ENCODE data around the gene APOL3.
"Not testable (repeated sequence)": the region's sequence is repeated elsewhere in the genome, so short reads cannot be mapped to it uniquely, and the experiment has no call there.

The APOL3 gene

DNA sequence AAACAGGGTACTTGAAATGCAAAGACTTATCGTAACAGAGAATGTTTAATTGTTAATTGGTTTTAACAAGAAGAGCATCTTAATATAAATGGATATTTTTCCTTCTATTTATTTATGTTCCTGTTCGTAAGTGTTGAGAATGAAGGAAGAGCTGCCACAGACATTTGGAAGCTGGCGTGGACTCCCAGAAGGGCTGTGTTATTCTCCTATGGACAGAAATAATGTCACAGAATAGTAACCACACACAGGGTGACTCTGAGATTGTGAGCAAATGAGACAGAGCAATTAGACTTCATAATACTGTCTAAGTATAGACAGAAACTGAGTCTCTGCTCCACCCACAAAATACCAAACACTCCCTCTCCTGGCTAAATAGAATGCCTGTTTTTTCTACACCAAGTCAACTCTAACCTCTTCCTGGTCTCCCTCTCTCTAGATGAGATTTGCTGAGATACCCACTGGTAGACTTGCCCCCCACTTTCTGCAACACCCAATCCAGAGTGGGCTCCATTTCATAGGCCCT is 6.1 kb downstream of the APOL3 start:
- in situ Hi-C loops (cut with HindIII; ENCODE audit: low pct_ligation_motif_present, low sequenced_read_pairs): loop anchor here (25.0 kb wide), 1 partner anchor 108 kb away; the partner anchor contains the start of gene APOL1
- H3K27ac ChIP-seq: no peak overlapping the region
- H3K4me3 ChIP-seq (ENCODE audit: low read depth, low read length): no peak overlapping the region
- no peak for DNase-seq
- H3K27me3 ChIP-seq (replicated peaks): no peaks in the 10 kb centered on the region
- no peaks in the 10 kb centered on the region for H3K36me3 ChIP-seq (replicated peaks)
- TF ChIP-seq, protein P1, sequence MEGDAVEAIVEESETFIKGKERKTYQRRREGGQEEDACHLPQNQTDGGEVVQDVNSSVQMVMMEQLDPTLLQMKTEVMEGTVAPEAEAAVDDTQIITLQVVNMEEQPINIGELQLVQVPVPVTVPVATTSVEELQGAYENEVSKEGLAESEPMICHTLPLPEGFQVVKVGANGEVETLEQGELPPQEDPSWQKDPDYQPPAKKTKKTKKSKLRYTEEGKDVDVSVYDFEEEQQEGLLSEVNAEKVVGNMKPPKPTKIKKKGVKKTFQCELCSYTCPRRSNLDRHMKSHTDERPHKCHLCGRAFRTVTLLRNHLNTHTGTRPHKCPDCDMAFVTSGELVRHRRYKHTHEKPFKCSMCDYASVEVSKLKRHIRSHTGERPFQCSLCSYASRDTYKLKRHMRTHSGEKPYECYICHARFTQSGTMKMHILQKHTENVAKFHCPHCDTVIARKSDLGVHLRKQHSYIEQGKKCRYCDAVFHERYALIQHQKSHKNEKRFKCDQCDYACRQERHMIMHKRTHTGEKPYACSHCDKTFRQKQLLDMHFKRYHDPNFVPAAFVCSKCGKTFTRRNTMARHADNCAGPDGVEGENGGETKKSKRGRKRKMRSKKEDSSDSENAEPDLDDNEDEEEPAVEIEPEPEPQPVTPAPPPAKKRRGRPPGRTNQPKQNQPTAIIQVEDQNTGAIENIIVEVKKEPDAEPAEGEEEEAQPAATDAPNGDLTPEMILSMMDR (IDR thresholded peaks at IDR 0.05; ENCODE audit: low read depth, low read length, missing control alignments): no peak

DNA sequence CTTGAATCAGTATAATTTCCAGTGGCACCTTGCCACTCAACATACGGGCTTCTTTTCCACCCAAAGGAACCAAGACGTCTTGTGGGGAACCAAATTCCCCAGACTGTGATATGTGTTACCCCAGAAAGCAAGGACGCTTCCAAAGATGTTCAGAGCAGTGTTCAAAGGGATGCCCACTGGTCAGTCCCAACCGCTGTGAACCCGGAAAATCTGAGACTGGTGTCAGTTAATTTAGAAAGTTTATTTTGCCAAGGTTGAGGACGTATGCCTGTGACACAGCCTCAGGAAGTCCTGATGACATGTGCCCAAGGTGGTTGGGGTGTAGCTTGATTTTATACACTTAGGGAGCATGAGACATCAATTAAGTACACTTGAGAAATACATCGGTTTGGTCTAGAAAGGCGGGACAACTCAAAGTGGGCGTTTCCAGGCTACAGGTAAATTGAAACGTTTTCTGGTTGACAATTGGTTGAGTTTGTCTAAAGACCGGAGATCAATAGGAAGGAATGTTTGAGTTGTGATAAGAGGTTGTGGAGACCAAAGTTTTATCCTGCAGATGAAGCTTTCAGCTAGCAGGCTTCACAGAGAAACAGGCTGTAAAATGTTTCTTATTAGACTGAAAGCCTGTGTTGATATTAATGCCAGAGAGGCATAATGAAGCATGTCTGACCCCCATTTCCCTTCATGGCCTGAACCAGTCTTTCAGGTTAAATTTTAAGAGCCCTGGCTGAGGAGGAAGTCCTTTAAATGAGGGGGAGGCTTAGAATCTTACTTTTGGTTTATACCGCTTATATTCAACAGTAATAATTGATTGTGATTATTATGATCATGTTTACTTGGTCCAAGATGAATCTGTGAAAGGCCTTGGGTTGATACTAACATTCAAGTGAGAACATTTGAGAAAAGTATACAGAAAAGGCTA is 6.8 kb downstream of the APOL3 start:
- no peak overlapping the region for H3K4me3 ChIP-seq (ENCODE audit: low read depth, low read length)
- no peaks in the 10 kb centered on the region for H3K27me3 ChIP-seq (replicated peaks)
- no peak for DNase-seq
- TF ChIP-seq, protein P1 (IDR thresholded peaks at IDR 0.05; ENCODE audit: low read depth, low read length, missing control alignments): no peak
- H3K36me3 ChIP-seq (replicated peaks): no peaks in the 10 kb centered on the region
- no peak overlapping the region for H3K27ac ChIP-seq
- in situ Hi-C loops (cut with HindIII; ENCODE audit: low pct_ligation_motif_present, low sequenced_read_pairs): loop anchor here (25.0 kb wide), 1 partner anchor 109 kb away; the partner anchor contains the start of gene APOL1

DNA sequence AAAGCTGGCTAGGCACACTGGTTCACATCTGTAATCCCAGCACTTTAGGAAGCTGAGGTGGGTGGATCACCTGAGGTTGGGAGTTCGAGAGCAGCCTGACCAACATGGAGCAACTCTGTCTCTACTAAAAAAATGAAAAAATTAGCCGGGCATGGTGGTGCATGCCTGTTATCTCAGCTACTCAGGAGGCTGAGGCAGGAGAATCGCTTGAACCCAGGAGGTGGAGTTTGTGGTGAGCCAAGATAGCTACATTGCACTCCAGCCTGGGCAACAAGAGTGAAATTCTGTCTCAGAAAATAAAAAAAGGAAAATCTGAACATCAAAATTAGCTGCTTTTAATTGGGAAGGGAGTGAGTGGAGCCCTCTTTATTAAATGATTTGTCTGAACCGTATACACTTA is 7.7 kb downstream of the APOL3 start:
- in situ Hi-C loops (cut with HindIII; ENCODE audit: low pct_ligation_motif_present, low sequenced_read_pairs): loop anchor here (25.0 kb wide), 1 partner anchor 109 kb away; the partner anchor contains the start of gene APOL1
- DNase-seq; H3K4me3 ChIP-seq (ENCODE audit: low read depth, low read length); H3K27ac ChIP-seq; H3K27me3 ChIP-seq (replicated peaks); H3K36me3 ChIP-seq (replicated peaks): not testable (repeated sequence)

DNA sequence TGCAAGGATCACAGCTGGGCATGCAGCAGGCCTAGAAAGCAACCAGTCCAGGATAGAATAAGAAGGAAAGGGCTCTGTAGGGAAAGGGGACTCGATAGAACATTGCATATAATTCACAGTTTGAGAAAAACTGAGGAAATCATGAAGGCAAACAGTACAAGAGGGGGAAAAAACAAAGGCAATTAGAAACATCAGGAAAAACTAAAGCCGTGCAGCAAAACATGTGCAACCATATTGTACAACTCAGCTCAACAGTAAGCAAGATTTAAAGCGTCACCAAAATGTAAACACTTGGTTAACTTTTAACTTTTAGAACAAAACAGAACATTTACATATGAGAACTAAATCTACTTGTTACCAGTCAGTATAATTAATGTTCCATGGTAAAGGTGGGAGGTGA is 8.5 kb downstream of the APOL3 start:
- no peak overlapping the region for H3K27ac ChIP-seq
- H3K27me3 ChIP-seq (replicated peaks): no peaks in the 10 kb centered on the region
- no peaks in the 10 kb centered on the region for H3K36me3 ChIP-seq (replicated peaks)
- no peak overlapping the region for H3K4me3 ChIP-seq (ENCODE audit: low read depth, low read length)
- TF ChIP-seq, protein P1 (IDR thresholded peaks at IDR 0.05; ENCODE audit: low read depth, low read length, missing control alignments): no peak
- DNase-seq: no peak
- in situ Hi-C loops (cut with HindIII; ENCODE audit: low pct_ligation_motif_present, low sequenced_read_pairs): loop anchor here (25.0 kb wide), 1 partner anchor 110 kb away; the partner anchor contains the start of gene APOL1

DNA sequence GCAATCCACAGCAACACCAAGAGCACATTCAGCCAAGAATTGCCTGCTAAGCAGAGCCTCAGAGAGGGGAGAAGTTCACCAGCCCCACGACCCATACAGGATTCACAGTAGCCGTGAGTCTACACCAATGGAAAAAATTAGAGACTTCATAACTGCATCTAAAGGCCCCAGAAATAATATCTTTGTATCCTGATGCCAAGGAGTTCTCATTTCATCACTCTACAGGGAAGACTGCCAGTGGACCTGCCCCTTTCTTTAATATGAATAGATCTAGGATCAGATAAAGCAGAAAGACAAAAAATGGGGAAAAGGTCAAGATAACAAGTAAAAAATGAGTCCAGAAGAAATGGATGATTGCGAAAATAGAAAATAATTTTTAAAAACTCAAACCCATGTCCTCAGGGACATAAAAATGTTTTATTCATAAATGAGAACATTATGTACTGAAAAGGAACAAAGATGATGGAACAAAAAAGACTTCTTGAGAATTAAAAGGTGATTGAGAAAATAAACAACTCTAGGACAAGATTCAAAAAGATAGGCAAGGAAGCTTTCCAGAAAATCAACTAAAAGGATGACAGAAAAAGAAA is 9.5 kb downstream of the APOL3 start:
- H3K4me3 ChIP-seq (ENCODE audit: low read depth, low read length): no peak overlapping the region
- in situ Hi-C loops (cut with HindIII; ENCODE audit: low pct_ligation_motif_present, low sequenced_read_pairs): loop anchor here (25.0 kb wide), 1 partner anchor 111 kb away; the partner anchor contains the start of gene APOL1
- no peak overlapping the region for H3K27ac ChIP-seq
- TF ChIP-seq, protein P1 (IDR thresholded peaks at IDR 0.05; ENCODE audit: low read depth, low read length, missing control alignments): no peak
- H3K27me3 ChIP-seq (replicated peaks): no peaks in the 10 kb centered on the region
- DNase-seq: no peak
- no peaks in the 10 kb centered on the region for H3K36me3 ChIP-seq (replicated peaks)

DNA sequence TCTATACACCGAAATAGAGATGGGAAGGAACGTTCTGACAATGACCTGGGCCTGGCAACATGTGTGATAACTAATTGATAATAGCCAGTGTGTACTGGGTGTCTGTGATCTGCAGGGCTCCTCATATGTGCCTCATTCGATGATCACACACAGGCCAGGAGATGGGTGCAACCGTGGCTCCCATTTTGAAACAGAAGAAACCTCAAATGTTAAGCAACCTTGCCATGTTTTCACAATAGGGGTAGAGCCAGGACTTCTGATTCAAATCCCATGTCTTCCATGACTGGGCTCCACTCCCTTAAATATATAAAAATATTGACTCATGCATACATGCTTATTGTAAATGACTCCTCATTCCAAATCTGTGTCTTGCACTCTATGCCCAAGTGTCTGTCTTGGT is 11.1 kb downstream of the APOL3 start:
- Histone ChIP-seq H3K4me3 (ENCODE audit: low read depth, low read length) (no peak overlapping the region), H3K36me3 (replicated peaks) (no peaks in the 10 kb centered on the region), H3K27ac (no peak overlapping the region), H3K27me3 (replicated peaks) (no peaks in the 10 kb centered on the region)
- TF ChIP-seq, protein P1 (IDR thresholded peaks at IDR 0.05; ENCODE audit: low read depth, low read length, missing control alignments): no peak
- no peak for DNase-seq
- in situ Hi-C loops (cut with HindIII; ENCODE audit: low pct_ligation_motif_present, low sequenced_read_pairs): no loop called here

All from brain microvascular endothelial cell (primary cell).